Endothelial cell of umbilical vein (primary cell): ENCODE results near the gene SAMD14. TPM values are rescaled to one million over a fixed set of nuclear protein-coding genes. Genes with fewer than 3 reads are reported as not detected.

Experiments used
- BruUV-seq: library from RNA; stranded (reverse); fragments of 400-500 nt; replicated peaks from 2 replicates; lab custom pipeline; 2021; lab: Mats Ljungman, UMichigan
- CTCF ChIA-PET: fragments of 300-600, 350-600 bp; sonication (Branson Sonifier 250); formaldehyde crosslinking; loops from one replicate; lab custom pipeline; 2021; ENCODE audit warnings: antibody characterized with exemption, inconsistent platforms; lab: Charles Lee
- POLR2A ChIA-PET: fragments of 300-600, 350-600 bp; sonication (Branson Sonifier 250); formaldehyde crosslinking; loops from one replicate; lab custom pipeline; 2021; ENCODE audit warnings: antibody characterized with exemption, inconsistent platforms; lab: Charles Lee
- DNase-seq: peaks from one replicate; pipeline ENCODE4 v3.0.0-alpha.2; 2011; ENCODE audit warnings: low read depth, low spot score
- FAIRE-seq: peaks from 2 replicates; lab custom pipeline; 2011; peaks lifted over from hg19 to GRCh38; lab: Jason Lieb, UNC
- H2AFZ ChIP-seq: 2 replicates; pipeline ENCODE4 v1.6.0; 2012; ENCODE audit warnings: low read depth, low read length, control low read depth, inconsistent platforms
- H3K27ac ChIP-seq: 2 replicates; pipeline ENCODE4 v1.5.1; 2011; ENCODE audit warnings: low read depth, mild to moderate bottlenecking, control low read depth, low read length, moderate library complexity; ENCODE audit not compliant: insufficient read depth
- H3K27me3 ChIP-seq, 2 experiments: 2 replicates each; pipeline versions ENCODE4 v1.6.0 to v1.6.1; 2011; ENCODE audit warnings: low read length in 2 of 2, mixed read lengths in 1 of 2; ENCODE audit not compliant: control insufficient read depth in 2 of 2, insufficient read depth in 2 of 2
- H3K36me3 ChIP-seq, 2 experiments: 2 replicates in 1 of 2; 3 replicates in 1 of 2; pipeline ENCODE4 v1.5.1; 2011; ENCODE audit warnings: low read length in 2 of 2, mild to moderate bottlenecking in 1 of 2, moderate library complexity in 1 of 2; ENCODE audit not compliant: control insufficient read depth in 2 of 2, insufficient read depth in 2 of 2; ENCODE audit errors: extremely low read depth in 1 of 2
- H3K4me1 ChIP-seq: 3 replicates; pipeline ENCODE4 v1.5.1; 2011; ENCODE audit warnings: mild to moderate bottlenecking, low read length; ENCODE audit not compliant: control insufficient read depth, insufficient read depth; ENCODE audit errors: extremely low read depth
- H3K4me2 ChIP-seq: 2 replicates; pipeline ENCODE4 v1.6.1; 2011; ENCODE audit warnings: low read length, control low read depth, mixed read lengths; ENCODE audit not compliant: insufficient read depth
- H3K4me3 ChIP-seq, 3 experiments: fragments of 200-600 bp in 1 of 3; sonication (generic), shearing (Covaris generic) in 1 of 3; replicated peaks in 1 of 3; 2 replicates each; pipeline ENCODE4 v1.5.1; 2011 to 2016; ENCODE audit warnings: control low read depth in 3 of 3, low read length in 3 of 3, mild to moderate bottlenecking in 2 of 3, inconsistent platforms in 1 of 3, low read depth in 1 of 3, moderate library complexity in 1 of 3; ENCODE audit not compliant: insufficient read depth in 1 of 3
- H3K79me2 ChIP-seq: 2 replicates; pipeline ENCODE4 v1.6.0; 2012; ENCODE audit warnings: low read length, inconsistent platforms; ENCODE audit not compliant: control insufficient read depth, insufficient read depth
- H3K9ac ChIP-seq: replicated peaks from 2 replicates; pipeline ENCODE3; 2011; ENCODE audit warnings: low read length, control low read depth; ENCODE audit not compliant: insufficient read depth; ENCODE audit errors: extremely low read depth
- H3K9me1 ChIP-seq: replicated peaks from 3 replicates; pipeline ENCODE4 v1.6.0; 2011; ENCODE audit warnings: mild to moderate bottlenecking, low read length; ENCODE audit not compliant: control insufficient read depth, insufficient read depth; ENCODE audit errors: extremely low read depth
- H3K9me3 ChIP-seq: replicated peaks from 2 replicates; pipeline ENCODE4 v1.5.1; 2012; ENCODE audit warnings: low read length, inconsistent platforms; ENCODE audit not compliant: control insufficient read depth, insufficient read depth
- H4K20me1 ChIP-seq: replicated peaks from 2 replicates; pipeline ENCODE3; 2011; ENCODE audit warnings: mild to moderate bottlenecking, low read length; ENCODE audit not compliant: control insufficient read depth, insufficient read depth; ENCODE audit errors: extremely low read depth
- CTCF ChIP-seq, 2 donors: IDR thresholded peaks; 1 replicate in 1 of 2; 2 replicates in 1 of 2; pipeline ENCODE4 v1.5.1; 2011; ENCODE audit warnings: low read length in 2 of 2, mild to moderate bottlenecking in 2 of 2, moderate library complexity in 2 of 2, control low read depth in 1 of 2, inconsistent platforms in 1 of 2, low read depth in 1 of 2; ENCODE audit not compliant: insufficient read depth in 1 of 2; ENCODE audit errors: extremely low read depth in 1 of 2
- EZH2 ChIP-seq: IDR thresholded peaks from 2 replicates; pipeline ENCODE4 v1.6.1; 2012; ENCODE audit warnings: borderline replicate concordance, low read depth, mild to moderate bottlenecking, moderate library complexity, low read length, inconsistent platforms; ENCODE audit not compliant: severe bottlenecking
- FOS ChIP-seq: IDR thresholded peaks from 2 replicates; pipeline ENCODE4 v1.6.1; 2011; ENCODE audit warnings: mild to moderate bottlenecking, low read length, moderate library complexity, borderline replicate concordance; ENCODE audit not compliant: insufficient read depth
- GATA2 ChIP-seq: IDR thresholded peaks from 2 replicates; pipeline ENCODE4 v1.7.0; 2011; ENCODE audit warnings: low read depth, mild to moderate bottlenecking, moderate library complexity, mixed read lengths, low read length; ENCODE audit not compliant: insufficient read length, insufficient read depth
- JUN ChIP-seq: IDR thresholded peaks from 2 replicates; pipeline ENCODE4 v1.6.1; 2011; ENCODE audit warnings: borderline replicate concordance, low read depth; ENCODE audit not compliant: insufficient read length, insufficient read depth
- MAX ChIP-seq: IDR thresholded peaks from 2 replicates; pipeline ENCODE4 v1.6.1; 2011; ENCODE audit not compliant: insufficient read depth, insufficient read length
- MYC ChIP-seq: IDR thresholded peaks from one replicate; pipeline ENCODE4 v1.6.1; 2011; ENCODE audit warnings: mild to moderate bottlenecking, low read depth, low read length
- POLR2A ChIP-seq: IDR thresholded peaks from 2 replicates; pipeline ENCODE4 v1.6.1; 2012; ENCODE audit warnings: low read depth, mild to moderate bottlenecking, control low read depth, low read length
- POLR2AphosphoS5 ChIP-seq: IDR thresholded peaks from 2 replicates; pipeline ENCODE4 v1.6.1; 2012; ENCODE audit warnings: low read depth, mild to moderate bottlenecking, control low read depth, low read length, moderate library complexity; ENCODE audit not compliant: insufficient read depth
- dilution Hi-C: fragments of 300-500 bp; cut with MboI; formaldehyde crosslinking; loops from one replicate; pipeline ENCODE4 v1.15.0; 2019; ENCODE audit warnings: low sequenced_read_pairs; ENCODE audit not compliant: extremely low pct_ligation_motif_present
- intact Hi-C: fragments of 100-400 bp; cut with micrococcal nuclease; formaldehyde crosslinking; loops from one replicate; pipeline ENCODE4 v1.10.0; 2022
- polyA plus RNA-seq, 4 experiments: library from polyadenylated mRNA; depleted of rRNA in 3 of 4; stranded (reverse) in 3 of 4; unstranded in 1 of 4; fragments of >200 nt; gene quantifications; 2 replicates each; pipeline versions ENCODE4 v1.2.1 to v1.2.3, GENCODE V29; 2011 to 2012; ENCODE audit warnings: missing spikeins in 1 of 4
- total RNA-seq: library from RNA; stranded (reverse); gene quantifications from 2 replicates; pipeline ENCODE4 v1.2.3, GENCODE V29; 2021

Gene SAMD14
- total and polyA plus RNA-seq, 2 donors (not counting 3 experiments of a cell fraction or from before 2014, with no cell fraction given) = 6.8 to 15.6 TPM

- no peaks in the 10 kb centered on the region for H3K4me1 ChIP-seq
- no peaks in the 10 kb centered on the region for H4K20me1 ChIP-seq
- CTCF ChIA-PET = interaction anchor here (0.7 to 2.3 kb wide), 8 partner anchors 11 to 186 kb away, joined by 3 to 16 read pairs (median 4); no protein-coding TSS in a partner anchor
- no peak overlapping the region for H3K9ac ChIP-seq
- no peaks in the 10 kb centered on the region for H3K27me3 ChIP-seq
- no peak overlapping the region for H3K4me3 ChIP-seq
- TF ChIP-seq GATA2 (no peak), POLR2A (no peak), JUN (no peak), EZH2 (no peak), FOS (no peak), MYC (no peak), MAX (no peak), POLR2AphosphoS5 (no peak), CTCF (IDR thresholded peaks at IDR 0.05; ENCODE audit: extremely low read depth in 1 of 2, insufficient read depth in 1 of 2, low read depth in 1 of 2, low read length in 2 of 2) (no peak)
- no peak overlapping the region for H3K27ac ChIP-seq
- no peak overlapping the region for H3K4me2 ChIP-seq
- POLR2A ChIA-PET = no interaction called here
- peaks cover 0 to 4% of the 10 kb centered on the region in 2 experiments for H3K36me3 ChIP-seq
- no peaks in the 10 kb centered on the region for H3K9me3 ChIP-seq
- dilution Hi-C loops = no loop called here
- no peaks in the 10 kb centered on the region for H3K79me2 ChIP-seq
- no peak overlapping the region for H2AFZ ChIP-seq
- no peak for DNase-seq
- FAIRE-seq = no peak
- no TSS peak for BruUV-seq
- no peaks in the 10 kb centered on the region for H3K9me1 ChIP-seq
- intact Hi-C loops = loop anchor here (10.0 kb wide), 1 partner anchor 153 kb away; no protein-coding TSS in a partner anchor
Observed at GRCh38 chr17:50111673-50112655, 18.0 kb downstream of the SAMD14 start.
